Sigmoid colon (tissue), 4 donors: Measurements from ENCODE around the gene MAD2L1BP.

Experiments
- EP300 ChIP-seq, 4 donors: sonication (generic); formaldehyde crosslinking; IDR thresholded peaks; one replicate each; pipeline ENCODE4 v1.6.1; 2017; ENCODE audit warnings: antibody characterized with exemption in 4 of 4
- POLR2A ChIP-seq, 2 donors: fragments of 450-650 bp; IDR thresholded peaks; one replicate each; pipeline ENCODE4 v1.6.1; 2016; ENCODE audit warnings: antibody characterized with exemption in 2 of 2, mild to moderate bottlenecking in 2 of 2, moderate library complexity in 2 of 2
- POLR2AphosphoS5 ChIP-seq, 4 donors: sonication (generic); formaldehyde crosslinking; IDR thresholded peaks; one replicate each; pipeline ENCODE4 v1.6.1; 2017; ENCODE audit warnings: antibody characterized with exemption in 4 of 4
- TF ChIP-seq, protein P1 (sequence below), 4 experiments: fragments of 450-650 bp in 3 of 4; fragments of 200-600 bp in 1 of 4; IDR thresholded peaks; one replicate each; pipeline ENCODE4 v1.5.1; 2016 to 2019; ENCODE audit warnings: antibody characterized with exemption in 4 of 4, mild to moderate bottlenecking in 3 of 4, moderate library complexity in 2 of 4

GRCh38 chr6:43687079-43687436, 51.4 kb downstream of the MAD2L1BP start:
- TF ChIP-seq, protein P1, sequence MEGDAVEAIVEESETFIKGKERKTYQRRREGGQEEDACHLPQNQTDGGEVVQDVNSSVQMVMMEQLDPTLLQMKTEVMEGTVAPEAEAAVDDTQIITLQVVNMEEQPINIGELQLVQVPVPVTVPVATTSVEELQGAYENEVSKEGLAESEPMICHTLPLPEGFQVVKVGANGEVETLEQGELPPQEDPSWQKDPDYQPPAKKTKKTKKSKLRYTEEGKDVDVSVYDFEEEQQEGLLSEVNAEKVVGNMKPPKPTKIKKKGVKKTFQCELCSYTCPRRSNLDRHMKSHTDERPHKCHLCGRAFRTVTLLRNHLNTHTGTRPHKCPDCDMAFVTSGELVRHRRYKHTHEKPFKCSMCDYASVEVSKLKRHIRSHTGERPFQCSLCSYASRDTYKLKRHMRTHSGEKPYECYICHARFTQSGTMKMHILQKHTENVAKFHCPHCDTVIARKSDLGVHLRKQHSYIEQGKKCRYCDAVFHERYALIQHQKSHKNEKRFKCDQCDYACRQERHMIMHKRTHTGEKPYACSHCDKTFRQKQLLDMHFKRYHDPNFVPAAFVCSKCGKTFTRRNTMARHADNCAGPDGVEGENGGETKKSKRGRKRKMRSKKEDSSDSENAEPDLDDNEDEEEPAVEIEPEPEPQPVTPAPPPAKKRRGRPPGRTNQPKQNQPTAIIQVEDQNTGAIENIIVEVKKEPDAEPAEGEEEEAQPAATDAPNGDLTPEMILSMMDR (IDR thresholded peaks at IDR 0.05), result no peak
- TF ChIP-seq POLR2A (IDR thresholded peaks at IDR 0.05), result no peak
- TF ChIP-seq POLR2AphosphoS5 (IDR thresholded peaks at IDR 0.05), result no peak
- no peak for TF ChIP-seq EP300 (IDR thresholded peaks at IDR 0.05)
